ENCODE measurements around the gene ABI3.

DNA sequence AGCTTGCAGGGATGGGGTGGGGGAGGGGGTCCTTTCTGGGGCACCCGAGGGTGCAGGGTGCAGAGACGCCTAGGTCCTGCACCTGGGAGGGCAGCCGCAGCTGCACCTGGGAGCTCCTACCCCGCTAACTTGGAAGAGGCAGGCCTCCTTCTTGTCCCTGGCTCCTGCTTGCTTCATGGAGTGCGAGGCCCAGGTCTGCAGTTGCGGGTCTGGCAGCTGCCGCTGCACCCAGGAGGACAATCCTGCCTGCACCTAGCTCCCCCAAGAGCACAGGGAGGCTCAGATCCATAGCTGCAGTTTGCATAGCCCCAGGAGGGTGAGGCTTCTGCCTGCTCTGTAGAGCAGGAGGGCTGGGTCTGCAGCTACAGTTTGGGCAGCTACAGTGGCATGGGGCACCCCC is 26.7 kb upstream of the ABI3 start:
- TF ChIP-seq CTCF (IDR thresholded peaks at IDR 0.05) (no peak), POLR2A (IDR thresholded peaks at IDR 0.05) (no peak)

All from esophagus squamous epithelium (tissue), 4 donors.